PC-9 (cell line): Measurements from ENCODE around the gene AHSG. TPM values are rescaled to one million over a fixed set of nuclear protein-coding genes. Genes with fewer than 3 reads are reported as not detected.

Experiments used
- BruUV-seq: library from RNA; stranded (reverse); fragments of 400-500 nt; replicated peaks from 2 replicates; lab custom pipeline; 2021; lab: Mats Ljungman, UMichigan
- CTCF ChIA-PET: fragments of 300-600 bp; sonication (Branson Sonifier 250); formaldehyde crosslinking; loops from one replicate; lab custom pipeline; 2022; ENCODE audit warnings: antibody characterized with exemption; lab: Charles Lee
- POLR2A ChIA-PET: fragments of 300-600 bp; sonication (Branson Sonifier 250); formaldehyde crosslinking; loops from one replicate; lab custom pipeline; 2022; ENCODE audit warnings: antibody characterized with exemption; ENCODE audit not compliant: unreplicated experiment; lab: Charles Lee
- DNase-seq, 2 experiments: peaks; one replicate each; pipeline versions ENCODE4 v3.0.0 to v3.0.0-alpha.2; 2015 to 2022; ENCODE audit warnings: mixed read lengths in 1 of 2
- H2AFZ ChIP-seq: fragments of 200-600 bp; sonication (generic); 2 replicates; pipeline ENCODE4 v1.8.1; 2017; ENCODE audit warnings: antibody characterized with exemption
- H3F3A ChIP-seq: fragments of 200-600 bp; sonication (generic); 2 replicates; pipeline ENCODE4 v1.8.1; 2017; ENCODE audit warnings: antibody characterized with exemption, mild to moderate bottlenecking, low read depth; ENCODE audit not compliant: insufficient read depth
- H3K27ac ChIP-seq: fragments of 200-600 bp; sonication (generic); 2 replicates; pipeline ENCODE4 v1.6.1; 2016; ENCODE audit warnings: mixed run types
- H3K27me3 ChIP-seq: fragments of 200-600 bp; sonication (generic); 2 replicates; pipeline ENCODE4 v1.6.1; 2016; ENCODE audit warnings: low read depth, mixed run types; ENCODE audit not compliant: insufficient read depth
- H3K36me3 ChIP-seq: fragments of 200-600 bp; sonication (generic); 2 replicates; pipeline ENCODE4 v1.6.1; 2016; ENCODE audit warnings: low read depth, mixed run types
- H3K4me1 ChIP-seq: fragments of 200-600 bp; sonication (generic); replicated peaks from 2 replicates; pipeline ENCODE4 v1.6.1; 2016; ENCODE audit warnings: mixed run types; ENCODE audit not compliant: insufficient read depth
- H3K4me2 ChIP-seq: fragments of 200-600 bp; sonication (generic); 2 replicates; pipeline ENCODE4 v1.6.1; 2017; ENCODE audit warnings: mixed run types
- H3K4me3 ChIP-seq: fragments of 200-600 bp; sonication (generic); 2 replicates; pipeline ENCODE4 v1.6.1; 2016; ENCODE audit warnings: mixed run types
- H3K79me2 ChIP-seq: fragments of 200-600 bp; sonication (generic); 2 replicates; pipeline ENCODE4 v1.6.1; 2017; ENCODE audit warnings: low read depth, mixed run types
- H3K9me2 ChIP-seq: fragments of 200-600 bp; sonication (generic); 2 replicates; pipeline ENCODE4 v1.8.1; 2017; ENCODE audit warnings: mild to moderate bottlenecking; ENCODE audit not compliant: insufficient read depth
- H3K9me3 ChIP-seq: fragments of 200-600 bp; sonication (generic); 2 replicates; pipeline ENCODE4 v1.8.1; 2016; ENCODE audit warnings: low read depth; ENCODE audit not compliant: insufficient read depth
- H4K20me1 ChIP-seq: fragments of 200-600 bp; sonication (generic); 2 replicates; pipeline ENCODE4 v1.8.1; 2017; ENCODE audit not compliant: insufficient read depth
- CTCF ChIP-seq: fragments of 200-600 bp; sonication (generic); conservative IDR thresholded peaks from 2 replicates; pipeline ENCODE4 v1.6.1; 2017; ENCODE audit warnings: mixed run types, antibody characterized with exemption, mild to moderate bottlenecking, moderate library complexity
- EZH2 ChIP-seq: fragments of 200-600 bp; sonication (generic); IDR thresholded peaks from 2 replicates; pipeline ENCODE4 v1.8.0; 2017; ENCODE audit warnings: antibody characterized with exemption, low read depth
- intact Hi-C: fragments of 100-400 bp; cut with micrococcal nuclease; formaldehyde crosslinking; loops from one replicate; pipeline ENCODE4 v1.10.0; 2022; ENCODE audit not compliant: unreplicated experiment
- total RNA-seq: library from RNA; stranded (reverse); gene quantifications from 2 replicates; pipeline ENCODE4 v1.2.3, GENCODE V29; 2021

Gene AHSG
- total RNA-seq, 1 experiment from 2014 or later, result not detected

GRCh38 chr3:186588632-186589031 lies 24.2 kb upstream of the AHSG start:
- Histone ChIP-seq H2AFZ (0 out of 2 replicates have a peak overlapping the region, but pooled peaks have one; percentile 15), H3K79me2 (no peaks in the 10 kb centered on the region), H3K9me2 (no peaks in the 10 kb centered on the region), H3K4me3 (peak overlapping the region; percentile 38; the same call in 1 of the 2 replicates), H3F3A (peaks cover 41% of the 10 kb centered on the region), H3K27me3 (no peaks in the 10 kb centered on the region), H3K36me3 (peaks cover 22% of the 10 kb centered on the region; the same call in 1 of the 2 replicates), H3K4me2 (peak overlapping the region; percentile 74), H3K4me1 (peaks cover 40% of the 10 kb centered on the region), H3K27ac (peak overlapping the region; percentile 87), H4K20me1 (no peaks in the 10 kb centered on the region), H3K9me3 (no peaks in the 10 kb centered on the region)
- DNase-seq, result peak; percentile 35 to 90
- ChIA-PET CTCF (interaction anchor here (0.7 to 2.0 kb wide), 6 partner anchors 13 to 551 kb away, joined by 3 to 16 read pairs (median 7); partner anchors contain the start of gene RPL39L), POLR2A (interaction anchor here (0.8 kb wide), 2 partner anchors 26 to 790 kb away, joined by 5 to 8 read pairs; no protein-coding TSS in a partner anchor)
- BruUV-seq, result no TSS peak
- TF ChIP-seq CTCF (no peak), EZH2 (no peak)
- intact Hi-C loops, result no loop called here

DNA sequence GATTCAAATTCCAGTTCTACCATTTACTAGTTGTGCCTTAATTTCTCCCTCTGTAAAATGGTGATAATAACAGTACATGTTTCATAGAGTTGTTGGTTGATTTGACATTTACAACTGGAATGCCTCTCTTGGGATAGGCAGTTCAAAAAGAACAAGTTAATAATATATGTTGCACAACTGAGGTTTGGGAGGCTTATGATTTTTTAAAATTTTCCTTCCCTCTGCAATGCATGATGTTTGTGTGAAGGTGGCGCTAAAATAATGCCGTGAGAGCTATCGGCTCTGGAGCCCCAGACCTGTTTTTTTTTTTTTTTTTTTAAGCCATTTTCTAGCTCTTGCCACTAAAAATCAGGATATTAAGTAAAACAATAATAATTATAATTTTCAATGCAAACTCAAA lies 23.7 kb upstream of the AHSG start:
- intact Hi-C loops, result no loop called here
- POLR2A ChIA-PET, result interaction anchor here (0.5 to 0.8 kb wide), 5 partner anchors 25 to 790 kb away, joined by 3 to 8 read pairs (median 5); no protein-coding TSS in a partner anchor
- 0 out of 2 replicates have a peak overlapping the region, but pooled peaks have one; percentile 15 for H2AFZ ChIP-seq

More for the DNA sequence above, 23.7 kb upstream of the AHSG start:
- Histone ChIP-seq H4K20me1 (no peaks in the 10 kb centered on the region), H3F3A (peaks cover 41% of the 10 kb centered on the region), H3K27me3 (no peaks in the 10 kb centered on the region), H3K4me1 (peaks cover 40% of the 10 kb centered on the region), H3K9me2 (no peaks in the 10 kb centered on the region), H3K4me2 (peak overlapping the region; percentile 74), H3K4me3 (peak overlapping the region; percentile 38; the same call in 1 of the 2 replicates), H3K9me3 (no peaks in the 10 kb centered on the region), H3K27ac (peak overlapping the region; percentile 87), H3K79me2 (no peaks in the 10 kb centered on the region), H3K36me3 (peaks cover 17% of the 10 kb centered on the region; the same call in 1 of the 2 replicates)
- DNase-seq, result peak; percentile 18 to 62
- TF ChIP-seq CTCF (peak; percentile 40; the same call in 1 of the 2 replicates), EZH2 (no peak)
- BruUV-seq, result TSS peak; percentile 10
- CTCF ChIA-PET, result interaction anchor here (0.6 to 2.0 kb wide), 9 partner anchors 13 to 551 kb away, joined by 3 to 16 read pairs (median 8); partner anchors contain the start of genes EIF4A2 and RPL39L
